Measurements from ENCODE around the gene DPEP2NB.

DNA sequence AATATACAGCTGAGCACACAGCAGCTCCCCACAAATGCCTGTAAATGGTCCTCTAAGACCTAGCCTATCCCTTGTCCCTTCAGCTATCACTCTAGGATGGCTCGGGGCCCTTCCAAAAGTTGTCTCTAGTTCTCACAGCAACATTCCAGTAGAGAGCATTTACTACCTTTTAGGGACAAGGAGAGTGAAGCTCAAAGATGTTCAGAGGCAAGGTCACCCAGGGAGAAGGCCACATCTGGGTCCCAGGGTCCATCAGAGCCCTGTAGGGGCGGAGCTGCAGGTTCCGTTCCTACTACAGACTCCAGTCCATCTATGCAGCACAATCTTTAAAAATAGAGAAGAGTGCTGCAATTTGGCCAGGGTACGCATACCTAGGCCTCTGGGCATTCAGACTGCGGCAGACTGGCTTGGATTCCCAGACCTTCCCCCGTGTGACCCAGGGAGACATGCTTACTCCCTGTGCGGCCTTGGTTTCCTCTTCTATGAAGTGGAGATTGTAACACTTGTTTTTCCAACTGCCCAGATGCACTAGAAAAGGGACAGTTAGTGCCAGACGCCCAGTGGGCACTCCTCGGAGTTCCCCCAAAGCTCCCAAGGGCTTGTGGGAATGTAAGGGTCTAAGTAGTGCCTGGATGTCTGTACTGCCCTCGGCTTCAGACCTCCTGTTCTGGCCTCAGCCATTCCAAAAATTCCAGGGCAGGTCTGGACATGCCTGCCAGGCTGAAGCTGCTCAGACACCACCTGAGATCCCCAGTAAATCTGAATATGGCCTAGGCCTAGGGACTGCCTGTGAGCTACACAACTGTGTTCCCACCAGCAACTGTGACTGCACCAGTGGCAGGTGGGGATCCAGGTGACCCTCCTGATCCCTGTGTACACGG, 49.8 kb downstream of the DPEP2NB start:
- TF ChIP-seq EZH2 (IDR thresholded peaks at IDR 0.05): no peak
- TF ChIP-seq, protein P1, sequence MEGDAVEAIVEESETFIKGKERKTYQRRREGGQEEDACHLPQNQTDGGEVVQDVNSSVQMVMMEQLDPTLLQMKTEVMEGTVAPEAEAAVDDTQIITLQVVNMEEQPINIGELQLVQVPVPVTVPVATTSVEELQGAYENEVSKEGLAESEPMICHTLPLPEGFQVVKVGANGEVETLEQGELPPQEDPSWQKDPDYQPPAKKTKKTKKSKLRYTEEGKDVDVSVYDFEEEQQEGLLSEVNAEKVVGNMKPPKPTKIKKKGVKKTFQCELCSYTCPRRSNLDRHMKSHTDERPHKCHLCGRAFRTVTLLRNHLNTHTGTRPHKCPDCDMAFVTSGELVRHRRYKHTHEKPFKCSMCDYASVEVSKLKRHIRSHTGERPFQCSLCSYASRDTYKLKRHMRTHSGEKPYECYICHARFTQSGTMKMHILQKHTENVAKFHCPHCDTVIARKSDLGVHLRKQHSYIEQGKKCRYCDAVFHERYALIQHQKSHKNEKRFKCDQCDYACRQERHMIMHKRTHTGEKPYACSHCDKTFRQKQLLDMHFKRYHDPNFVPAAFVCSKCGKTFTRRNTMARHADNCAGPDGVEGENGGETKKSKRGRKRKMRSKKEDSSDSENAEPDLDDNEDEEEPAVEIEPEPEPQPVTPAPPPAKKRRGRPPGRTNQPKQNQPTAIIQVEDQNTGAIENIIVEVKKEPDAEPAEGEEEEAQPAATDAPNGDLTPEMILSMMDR (IDR thresholded peaks at IDR 0.05): no peak

Data from neural progenitor cell (in vitro differentiated cells).